Measurements from ENCODE around the gene NAA38. TPM values are rescaled to one million over a fixed set of nuclear protein-coding genes. Genes with fewer than 3 reads are reported as not detected.

NAA38 gene
- total RNA-seq, 1 experiment from 2014 or later = 103 TPM

- ChIA-PET RAD21 (ENCODE audit: low non-redundant PET in 1 of 2, low total read pairs in 2 of 2, uncharacterized antibody in 2 of 2, unreplicated experiment in 2 of 2) (interaction anchor here in 1 of 2 experiments (0.9 kb wide), 1 partner anchor 11 kb away, joined by 3 read pairs; no protein-coding TSS in a partner anchor), CTCF (no interaction called here), POLR2A (interaction anchor here (3.7 kb wide), 1 partner anchor 10 kb away, joined by 45 read pairs; the partner anchor contains the start of genes CYB5D1 and NAA38)
- H3K9me3 ChIP-seq (ENCODE audit: control insufficient read depth in 1 of 2, insufficient read depth in 1 of 2, low read depth in 1 of 2, low read length in 2 of 2) = no peaks in the 10 kb centered on the region
- H2AFZ ChIP-seq (ENCODE audit: low read depth, low read length, poor library complexity, severe bottlenecking) = no peak overlapping the region
- H3K27me3 ChIP-seq (ENCODE audit: insufficient read depth, low read length) = no peaks in the 10 kb centered on the region
- H4K20me1 ChIP-seq (ENCODE audit: insufficient read depth) = no peaks in the 10 kb centered on the region
- no TSS peak for BruUV-seq (replicated peaks)
- peaks cover 19 to 34% of the 10 kb centered on the region in 2 experiments for H3K4me1 ChIP-seq (ENCODE audit: control insufficient read depth in 1 of 2, insufficient read depth in 2 of 2, low read length in 2 of 2)
- TF ChIP-seq ZFX (IDR thresholded peaks at IDR 0.05) (no peak), ZNF274 (IDR thresholded peaks at IDR 0.05; ENCODE audit: low read depth, low read length) (no peak), POLR2AphosphoS5 (IDR thresholded peaks at IDR 0.05; ENCODE audit: low read depth, low read length) (no peak), MAX (IDR thresholded peaks at IDR 0.05) (no peak)
- TF ChIP-seq, protein P1, sequence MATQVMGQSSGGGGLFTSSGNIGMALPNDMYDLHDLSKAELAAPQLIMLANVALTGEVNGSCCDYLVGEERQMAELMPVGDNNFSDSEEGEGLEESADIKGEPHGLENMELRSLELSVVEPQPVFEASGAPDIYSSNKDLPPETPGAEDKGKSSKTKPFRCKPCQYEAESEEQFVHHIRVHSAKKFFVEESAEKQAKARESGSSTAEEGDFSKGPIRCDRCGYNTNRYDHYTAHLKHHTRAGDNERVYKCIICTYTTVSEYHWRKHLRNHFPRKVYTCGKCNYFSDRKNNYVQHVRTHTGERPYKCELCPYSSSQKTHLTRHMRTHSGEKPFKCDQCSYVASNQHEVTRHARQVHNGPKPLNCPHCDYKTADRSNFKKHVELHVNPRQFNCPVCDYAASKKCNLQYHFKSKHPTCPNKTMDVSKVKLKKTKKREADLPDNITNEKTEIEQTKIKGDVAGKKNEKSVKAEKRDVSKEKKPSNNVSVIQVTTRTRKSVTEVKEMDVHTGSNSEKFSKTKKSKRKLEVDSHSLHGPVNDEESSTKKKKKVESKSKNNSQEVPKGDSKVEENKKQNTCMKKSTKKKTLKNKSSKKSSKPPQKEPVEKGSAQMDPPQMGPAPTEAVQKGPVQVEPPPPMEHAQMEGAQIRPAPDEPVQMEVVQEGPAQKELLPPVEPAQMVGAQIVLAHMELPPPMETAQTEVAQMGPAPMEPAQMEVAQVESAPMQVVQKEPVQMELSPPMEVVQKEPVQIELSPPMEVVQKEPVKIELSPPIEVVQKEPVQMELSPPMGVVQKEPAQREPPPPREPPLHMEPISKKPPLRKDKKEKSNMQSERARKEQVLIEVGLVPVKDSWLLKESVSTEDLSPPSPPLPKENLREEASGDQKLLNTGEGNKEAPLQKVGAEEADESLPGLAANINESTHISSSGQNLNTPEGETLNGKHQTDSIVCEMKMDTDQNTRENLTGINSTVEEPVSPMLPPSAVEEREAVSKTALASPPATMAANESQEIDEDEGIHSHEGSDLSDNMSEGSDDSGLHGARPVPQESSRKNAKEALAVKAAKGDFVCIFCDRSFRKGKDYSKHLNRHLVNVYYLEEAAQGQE (IDR thresholded peaks at IDR 0.05; ENCODE audit: low read depth) = no peak
- no peak overlapping the region for H3K9ac ChIP-seq (ENCODE audit: low read length)
- H3K36me3 ChIP-seq (ENCODE audit: control insufficient read depth in 1 of 2, insufficient read depth in 2 of 2, low read length in 2 of 2) = peaks cover 15 to 31% of the 10 kb centered on the region in 2 experiments
- peaks cover 70% of the 10 kb centered on the region for H3K79me2 ChIP-seq (ENCODE audit: insufficient read depth, low read length)
- H3K4me3 ChIP-seq (replicated peaks in 1 of 2; ENCODE audit: low read depth in 1 of 2, low read length in 2 of 2) = no peak overlapping the region
- ATAC-seq (no peak), DNase-seq (ENCODE audit: low read depth, low spot score) (no peak)
- intact Hi-C loops (cut with micrococcal nuclease) = no loop called here
- no peak overlapping the region for H3K4me2 ChIP-seq (ENCODE audit: low read length)
- no peak overlapping the region for H3K27ac ChIP-seq (ENCODE audit: low read depth, low read length)
- no peaks in the 10 kb centered on the region for H3K9me2 ChIP-seq (ENCODE audit: insufficient read depth)
These were observed 11.2 kb downstream of the NAA38 start for GRCh38 chr17:7846063-7846735.

All from HCT116 (cell line).